SK-N-SH treated with all-trans-retinoic acid at 6 μM for 48 hours (cell line): Measurements from ENCODE around the gene LCP1.

Source experiments
- ATAC-seq: fragments of 200-7000 bp; cut with Tn5 transposase; 3 replicates; pipeline ENCODE4 v1.9.1; 2020; ENCODE audit warnings: mild to moderate bottlenecking, moderate library complexity
- ARNTL ChIP-seq: fragments of 450-650 bp; formaldehyde crosslinking; IDR thresholded peaks from 2 replicates; pipeline ENCODE4 v1.5.0; 2020; ENCODE audit warnings: low read depth, mild to moderate bottlenecking, moderate library complexity, borderline replicate concordance
- CSDC2 ChIP-seq: fragments of 250-450 bp; sonication (Bioruptor Pico); IDR thresholded peaks from 2 replicates; pipeline ENCODE4 v1.5.0; 2020; ENCODE audit warnings: mild to moderate bottlenecking, moderate library complexity
- GLIS3 ChIP-seq: fragments of 250-450 bp; sonication (Bioruptor Pico); IDR thresholded peaks from 2 replicates; pipeline ENCODE4 v1.5.0; 2020; ENCODE audit warnings: mild to moderate bottlenecking, moderate library complexity
- ISL1 ChIP-seq: fragments of 250-450 bp; sonication (Bioruptor Pico); IDR thresholded peaks from 2 replicates; pipeline ENCODE4 v2.1.2; 2022; ENCODE audit warnings: mild to moderate bottlenecking, moderate library complexity
- OSR1 ChIP-seq: fragments of 250-450 bp; sonication (Bioruptor Pico); IDR thresholded peaks from 2 replicates; pipeline ENCODE4 v1.8.0; 2022; ENCODE audit warnings: moderate library complexity, mild to moderate bottlenecking, inconsistent platforms
- PPARA ChIP-seq: fragments of 250-450 bp; sonication (Bioruptor Pico); IDR thresholded peaks from 2 replicates; pipeline ENCODE4 v1.5.0; 2020; ENCODE audit warnings: mild to moderate bottlenecking, borderline replicate concordance
- RARB ChIP-seq: fragments of 250-450 bp; sonication (Bioruptor Pico); IDR thresholded peaks from 2 replicates; pipeline ENCODE4 v1.8.0; 2021; ENCODE audit warnings: mild to moderate bottlenecking, moderate library complexity
- TCF4 ChIP-seq: fragments of 250-450 bp; sonication (Bioruptor Pico); IDR thresholded peaks from 2 replicates; pipeline ENCODE4 v1.8.0; 2021; ENCODE audit warnings: mild to moderate bottlenecking, moderate library complexity, borderline replicate concordance
- TOX ChIP-seq: fragments of 250-450 bp; sonication (Bioruptor Pico); IDR thresholded peaks from 2 replicates; pipeline ENCODE4 v1.8.0; 2021; ENCODE audit warnings: mild to moderate bottlenecking, moderate library complexity, borderline replicate concordance
- ZC3H10 ChIP-seq: fragments of 250-450 bp; sonication (Bioruptor Pico); IDR thresholded peaks from 2 replicates; pipeline ENCODE4 v1.5.1; 2021; ENCODE audit warnings: mild to moderate bottlenecking, moderate library complexity
- ZFP3 ChIP-seq: fragments of 250-450 bp; sonication (Bioruptor Pico); IDR thresholded peaks from 2 replicates; pipeline ENCODE4 v1.5.0; 2020; ENCODE audit warnings: mild to moderate bottlenecking, moderate library complexity
- ZFP30 ChIP-seq: fragments of 450-650 bp; formaldehyde crosslinking; IDR thresholded peaks from 2 replicates; pipeline ENCODE4 v1.5.0; 2022; ENCODE audit warnings: mild to moderate bottlenecking, moderate library complexity
- ZNF70 ChIP-seq: fragments of 450-650 bp; formaldehyde crosslinking; IDR thresholded peaks from 2 replicates; pipeline ENCODE4 v1.5.0; 2020; ENCODE audit warnings: mild to moderate bottlenecking, moderate library complexity
- ZNF8 ChIP-seq: fragments of 450-650 bp; formaldehyde crosslinking; IDR thresholded peaks from 2 replicates; pipeline ENCODE4 v1.5.0; 2020; ENCODE audit warnings: mild to moderate bottlenecking, moderate library complexity
- TF ChIP-seq, protein P1 (sequence below): fragments of 250-450 bp; sonication (Bioruptor Pico); IDR thresholded peaks from 2 replicates; pipeline ENCODE4 v1.5.0; 2020; ENCODE audit warnings: mild to moderate bottlenecking, moderate library complexity
- TF ChIP-seq, protein P2 (sequence below): fragments of 250-450 bp; sonication (Bioruptor Pico); IDR thresholded peaks from 2 replicates; pipeline ENCODE4 v1.8.0; 2021; ENCODE audit warnings: low read depth, mild to moderate bottlenecking, moderate library complexity, borderline replicate concordance
- TF ChIP-seq, protein P3 (sequence below): fragments of 250-450 bp; sonication (Bioruptor Pico); IDR thresholded peaks from 2 replicates; pipeline ENCODE4 v1.5.1; 2020; ENCODE audit warnings: low read depth, mild to moderate bottlenecking, moderate library complexity
- TF ChIP-seq, protein P4 (sequence below): fragments of 250-450 bp; sonication (Bioruptor Pico); IDR thresholded peaks from 2 replicates; pipeline ENCODE4 v1.5.1; 2021; ENCODE audit warnings: mild to moderate bottlenecking, moderate library complexity

The LCP1 gene

DNA sequence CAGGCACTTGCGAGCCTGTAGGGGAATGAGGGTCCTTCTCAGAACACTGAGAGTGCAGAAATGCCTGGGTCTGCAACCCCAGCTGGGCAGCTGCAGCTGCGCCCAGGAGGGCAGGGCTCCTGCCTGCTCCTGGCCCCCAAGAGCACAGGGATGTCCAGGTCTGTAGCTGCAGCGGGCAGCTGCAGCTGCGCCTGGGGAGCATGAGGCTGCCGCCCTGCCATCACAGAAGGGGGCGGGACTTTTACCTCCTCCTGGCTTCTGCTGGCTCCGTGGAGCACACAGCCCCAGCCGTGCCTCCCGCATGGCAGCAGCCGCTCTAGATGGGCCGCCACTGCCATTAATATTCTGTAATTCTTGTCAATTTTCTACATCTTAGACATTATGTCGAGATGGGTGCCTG, 95.0 kb downstream of the LCP1 start (continued):
- TF ChIP-seq GLIS3 (CRISPR knock-in tag) (no peak), ISL1 (CRISPR knock-in tag) (no peak), ZFP3 (no peak), OSR1 (CRISPR knock-in tag) (no peak), ZNF8 (CRISPR knock-in tag) (no peak), TOX (no peak), TCF4 (CRISPR knock-in tag) (no peak), CSDC2 (CRISPR knock-in tag) (no peak), ARNTL (CRISPR knock-in tag) (no peak), ZFP30 (CRISPR knock-in tag) (no peak)
- TF ChIP-seq, protein P1, sequence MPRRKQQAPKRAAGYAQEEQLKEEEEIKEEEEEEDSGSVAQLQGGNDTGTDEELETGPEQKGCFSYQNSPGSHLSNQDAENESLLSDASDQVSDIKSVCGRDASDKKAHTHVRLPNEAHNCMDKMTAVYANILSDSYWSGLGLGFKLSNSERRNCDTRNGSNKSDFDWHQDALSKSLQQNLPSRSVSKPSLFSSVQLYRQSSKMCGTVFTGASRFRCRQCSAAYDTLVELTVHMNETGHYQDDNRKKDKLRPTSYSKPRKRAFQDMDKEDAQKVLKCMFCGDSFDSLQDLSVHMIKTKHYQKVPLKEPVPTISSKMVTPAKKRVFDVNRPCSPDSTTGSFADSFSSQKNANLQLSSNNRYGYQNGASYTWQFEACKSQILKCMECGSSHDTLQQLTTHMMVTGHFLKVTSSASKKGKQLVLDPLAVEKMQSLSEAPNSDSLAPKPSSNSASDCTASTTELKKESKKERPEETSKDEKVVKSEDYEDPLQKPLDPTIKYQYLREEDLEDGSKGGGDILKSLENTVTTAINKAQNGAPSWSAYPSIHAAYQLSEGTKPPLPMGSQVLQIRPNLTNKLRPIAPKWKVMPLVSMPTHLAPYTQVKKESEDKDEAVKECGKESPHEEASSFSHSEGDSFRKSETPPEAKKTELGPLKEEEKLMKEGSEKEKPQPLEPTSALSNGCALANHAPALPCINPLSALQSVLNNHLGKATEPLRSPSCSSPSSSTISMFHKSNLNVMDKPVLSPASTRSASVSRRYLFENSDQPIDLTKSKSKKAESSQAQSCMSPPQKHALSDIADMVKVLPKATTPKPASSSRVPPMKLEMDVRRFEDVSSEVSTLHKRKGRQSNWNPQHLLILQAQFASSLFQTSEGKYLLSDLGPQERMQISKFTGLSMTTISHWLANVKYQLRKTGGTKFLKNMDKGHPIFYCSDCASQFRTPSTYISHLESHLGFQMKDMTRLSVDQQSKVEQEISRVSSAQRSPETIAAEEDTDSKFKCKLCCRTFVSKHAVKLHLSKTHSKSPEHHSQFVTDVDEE: no peak

DNA sequence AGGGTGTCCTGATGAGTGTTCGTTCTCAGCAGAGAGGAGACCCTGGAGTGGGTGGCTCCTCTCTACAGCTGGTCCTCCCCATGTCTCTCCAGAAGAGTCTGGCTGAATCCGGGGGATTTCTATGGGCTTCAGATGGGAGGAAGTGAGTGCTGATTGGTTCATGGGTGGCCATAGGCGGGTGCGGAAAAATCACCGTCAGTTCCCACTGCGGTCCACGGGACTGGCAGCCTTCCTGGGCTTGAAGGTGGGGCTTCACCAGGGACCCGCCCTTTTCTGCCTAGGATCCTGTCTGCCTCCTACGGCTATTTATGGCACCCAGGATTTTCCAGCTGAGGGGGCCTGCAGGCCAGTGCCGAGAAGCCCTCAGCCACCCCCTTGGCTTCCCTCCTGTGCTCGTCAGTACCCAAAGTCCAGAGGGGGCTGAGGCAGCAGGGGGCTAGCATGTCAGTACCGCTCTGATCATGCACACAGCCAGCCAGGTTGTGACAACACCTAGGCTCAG, 95.5 kb downstream of the LCP1 start:
- TF ChIP-seq ZNF70 (CRISPR knock-in tag): no peak
- TF ChIP-seq, protein P2, sequence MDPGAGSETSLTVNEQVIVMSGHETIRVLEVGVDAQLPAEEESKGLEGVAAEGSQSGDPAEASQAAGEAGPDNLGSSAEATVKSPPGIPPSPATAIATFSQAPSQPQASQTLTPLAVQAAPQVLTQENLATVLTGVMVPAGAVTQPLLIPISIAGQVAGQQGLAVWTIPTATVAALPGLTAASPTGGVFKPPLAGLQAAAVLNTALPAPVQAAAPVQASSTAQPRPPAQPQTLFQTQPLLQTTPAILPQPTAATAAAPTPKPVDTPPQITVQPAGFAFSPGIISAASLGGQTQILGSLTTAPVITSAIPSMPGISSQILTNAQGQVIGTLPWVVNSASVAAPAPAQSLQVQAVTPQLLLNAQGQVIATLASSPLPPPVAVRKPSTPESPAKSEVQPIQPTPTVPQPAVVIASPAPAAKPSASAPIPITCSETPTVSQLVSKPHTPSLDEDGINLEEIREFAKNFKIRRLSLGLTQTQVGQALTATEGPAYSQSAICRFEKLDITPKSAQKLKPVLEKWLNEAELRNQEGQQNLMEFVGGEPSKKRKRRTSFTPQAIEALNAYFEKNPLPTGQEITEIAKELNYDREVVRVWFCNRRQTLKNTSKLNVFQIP (CRISPR knock-in tag): no peak
- TF ChIP-seq TCF4 (CRISPR knock-in tag): no peak
- no peak for TF ChIP-seq CSDC2 (CRISPR knock-in tag)
- TF ChIP-seq, protein P3, sequence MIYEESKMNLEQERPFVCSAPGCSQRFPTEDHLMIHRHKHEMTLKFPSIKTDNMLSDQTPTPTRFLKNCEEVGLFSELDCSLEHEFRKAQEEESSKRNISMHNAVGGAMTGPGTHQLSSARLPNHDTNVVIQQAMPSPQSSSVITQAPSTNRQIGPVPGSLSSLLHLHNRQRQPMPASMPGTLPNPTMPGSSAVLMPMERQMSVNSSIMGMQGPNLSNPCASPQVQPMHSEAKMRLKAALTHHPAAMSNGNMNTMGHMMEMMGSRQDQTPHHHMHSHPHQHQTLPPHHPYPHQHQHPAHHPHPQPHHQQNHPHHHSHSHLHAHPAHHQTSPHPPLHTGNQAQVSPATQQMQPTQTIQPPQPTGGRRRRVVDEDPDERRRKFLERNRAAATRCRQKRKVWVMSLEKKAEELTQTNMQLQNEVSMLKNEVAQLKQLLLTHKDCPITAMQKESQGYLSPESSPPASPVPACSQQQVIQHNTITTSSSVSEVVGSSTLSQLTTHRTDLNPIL (CRISPR knock-in tag): no peak
- TF ChIP-seq ZNF8 (CRISPR knock-in tag): no peak
- TF ChIP-seq, protein P4, sequence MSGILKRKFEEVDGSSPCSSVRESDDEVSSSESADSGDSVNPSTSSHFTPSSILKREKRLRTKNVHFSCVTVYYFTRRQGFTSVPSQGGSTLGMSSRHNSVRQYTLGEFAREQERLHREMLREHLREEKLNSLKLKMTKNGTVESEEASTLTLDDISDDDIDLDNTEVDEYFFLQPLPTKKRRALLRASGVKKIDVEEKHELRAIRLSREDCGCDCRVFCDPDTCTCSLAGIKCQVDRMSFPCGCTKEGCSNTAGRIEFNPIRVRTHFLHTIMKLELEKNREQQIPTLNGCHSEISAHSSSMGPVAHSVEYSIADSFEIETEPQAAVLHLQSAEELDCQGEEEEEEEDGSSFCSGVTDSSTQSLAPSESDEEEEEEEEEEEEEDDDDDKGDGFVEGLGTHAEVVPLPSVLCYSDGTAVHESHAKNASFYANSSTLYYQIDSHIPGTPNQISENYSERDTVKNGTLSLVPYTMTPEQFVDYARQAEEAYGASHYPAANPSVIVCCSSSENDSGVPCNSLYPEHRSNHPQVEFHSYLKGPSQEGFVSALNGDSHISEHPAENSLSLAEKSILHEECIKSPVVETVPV: no peak
- TF ChIP-seq RARB: no peak
- no peak for ATAC-seq

DNA sequence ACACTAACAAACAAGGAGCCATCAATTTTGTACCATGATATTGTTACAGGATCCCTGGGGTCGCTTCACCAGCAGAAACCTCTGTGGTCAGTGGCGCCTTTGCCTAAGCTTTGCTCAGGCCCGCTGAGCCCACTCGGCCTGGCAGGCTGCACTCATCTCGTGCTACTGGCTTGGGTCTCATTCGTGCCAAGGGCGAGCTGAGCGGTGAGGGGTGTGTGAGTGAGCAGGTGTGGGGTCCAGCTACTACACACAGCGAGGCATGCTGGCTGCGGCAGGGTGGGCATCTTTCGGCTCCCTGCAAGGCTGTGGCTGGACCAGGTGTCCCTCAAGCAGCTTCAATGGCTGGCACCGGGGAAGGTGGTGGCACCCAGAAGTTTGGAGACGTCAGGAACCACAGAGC, 96.2 kb downstream of the LCP1 start:
- ATAC-seq: no peak
- TF ChIP-seq PPARA (no peak), ZC3H10 (CRISPR knock-in tag) (no peak)
- TF ChIP-seq, all 23 proteins: peak for 0

DNA sequence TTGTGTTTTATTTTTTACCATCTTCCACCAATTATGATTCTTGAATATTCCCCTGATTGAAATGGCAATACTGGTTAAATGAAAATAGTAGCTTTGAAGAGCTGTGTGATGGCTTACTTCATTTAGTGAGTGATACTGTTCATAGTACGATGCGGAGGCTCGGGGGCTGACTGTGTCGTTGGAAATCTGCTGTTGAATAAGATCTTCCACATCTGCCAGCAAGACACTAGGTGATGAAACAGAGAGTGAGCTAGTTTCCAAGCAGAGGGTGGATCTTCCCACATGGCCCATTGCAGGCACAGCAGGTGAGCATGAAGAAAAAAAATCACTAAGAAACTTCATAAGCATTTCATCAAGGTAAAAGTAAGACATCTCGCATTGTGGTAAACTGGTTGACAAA, 99.7 kb downstream of the LCP1 start:
- TF ChIP-seq ZNF70 (CRISPR knock-in tag): no peak
- TF ChIP-seq ZFP3: no peak
- TF ChIP-seq, protein P3 (CRISPR knock-in tag): no peak
- no peak for TF ChIP-seq OSR1 (CRISPR knock-in tag)
- TF ChIP-seq ZC3H10 (CRISPR knock-in tag): no peak
- TF ChIP-seq, protein P1: no peak
- no peak for TF ChIP-seq RARB
- TF ChIP-seq TCF4 (CRISPR knock-in tag): no peak
- TF ChIP-seq, protein P2 (CRISPR knock-in tag): no peak
- TF ChIP-seq ZFP30 (CRISPR knock-in tag): no peak
- TF ChIP-seq, protein P4: no peak
- no peak for ATAC-seq
